Gastroesophageal sphincter (tissue), 3 donors: ENCODE results near the gene MYLK3.
A peak's percentile ranks its signal among the peaks of the same experiment; 100 is the strongest.

Source experiments
- CTCF ChIP-seq, 4 experiments: fragments of 200-600 bp in 2 of 4; fragments of 450-650 bp in 2 of 4; sonication (generic) in 1 of 4; IDR thresholded peaks; one replicate each; pipeline ENCODE4 v1.5.1; 2017 to 2019; ENCODE audit warnings: antibody characterized with exemption in 4 of 4, mild to moderate bottlenecking in 2 of 4, moderate library complexity in 2 of 4
- POLR2A ChIP-seq, 2 donors: fragments of 450-650 bp; IDR thresholded peaks; one replicate each; pipeline ENCODE4 v1.6.1; 2017; ENCODE audit warnings: antibody characterized with exemption in 2 of 2, mild to moderate bottlenecking in 2 of 2, moderate library complexity in 1 of 2
- POLR2AphosphoS5 ChIP-seq: sonication (generic); formaldehyde crosslinking; IDR thresholded peaks from one replicate; pipeline ENCODE4 v1.6.1; 2017; ENCODE audit warnings: antibody characterized with exemption

- peak; percentile 57 for TF ChIP-seq POLR2AphosphoS5
- no peak for TF ChIP-seq CTCF (IDR thresholded peaks at IDR 0.05)
- peak; percentile 56 to 72 for TF ChIP-seq POLR2A (IDR thresholded peaks at IDR 0.05)
These were observed 59.3 kb downstream of the MYLK3 start, which contains the start of gene VPS35 for GRCh38 chr16:46688654-46689364.
